ENCODE measurements around the gene TMEM91.
A peak's percentile ranks its signal among the peaks of the same experiment; 100 is the strongest.
"Not testable (repeated sequence)": the region's sequence is repeated elsewhere in the genome, so short reads cannot be mapped to it uniquely, and the experiment has no call there.

TMEM91 gene
- 6.0 to 21.6 (median 11.2) reads per million in 17 experiments for total RNA-seq

DNA sequence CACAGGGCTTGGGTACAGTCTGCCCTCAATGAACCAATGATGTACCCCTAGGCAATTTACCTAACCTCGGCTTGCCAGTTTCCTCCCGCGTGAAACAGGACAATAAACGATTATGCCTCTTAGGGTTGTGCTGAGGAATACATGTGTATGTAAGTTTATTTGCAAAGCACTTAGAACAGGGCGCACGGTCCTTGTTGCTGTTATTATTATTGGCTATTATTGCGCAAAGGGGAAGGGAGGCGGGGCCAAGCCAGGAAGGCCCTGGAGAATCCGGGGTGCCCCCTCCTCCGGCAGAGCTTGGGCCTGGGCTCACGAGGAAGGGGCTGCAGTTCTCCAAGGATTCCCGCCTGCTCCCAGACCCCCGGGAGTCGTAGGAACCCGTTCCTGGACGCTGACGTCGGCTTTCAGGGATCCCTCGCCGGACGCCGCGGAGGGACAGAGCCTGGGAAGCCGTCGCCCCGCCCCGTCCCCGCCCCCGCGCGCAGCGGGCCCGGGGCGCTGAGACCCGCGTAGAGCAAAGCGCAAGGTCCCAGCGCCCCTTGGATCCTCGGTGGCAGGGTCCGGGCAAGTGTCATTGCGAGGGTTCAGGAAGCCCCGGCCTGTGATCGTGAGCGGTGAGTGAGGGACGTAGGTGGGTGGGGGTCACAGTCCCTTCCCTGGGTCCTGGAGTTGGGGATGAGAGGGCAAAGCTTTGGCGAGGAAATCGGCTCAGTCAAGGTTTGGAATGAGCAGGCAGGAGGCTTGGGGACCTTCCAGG lies at the start of gene TMEM91:
TSS of gene TMEM91 (plus strand) at position 293 of the 757 bp plus-strand sequence. CDS start 1,777 bp downstream, outside the sequence.
- peak; percentile 50 to 74 (median 61) for DNase-seq

DNA sequence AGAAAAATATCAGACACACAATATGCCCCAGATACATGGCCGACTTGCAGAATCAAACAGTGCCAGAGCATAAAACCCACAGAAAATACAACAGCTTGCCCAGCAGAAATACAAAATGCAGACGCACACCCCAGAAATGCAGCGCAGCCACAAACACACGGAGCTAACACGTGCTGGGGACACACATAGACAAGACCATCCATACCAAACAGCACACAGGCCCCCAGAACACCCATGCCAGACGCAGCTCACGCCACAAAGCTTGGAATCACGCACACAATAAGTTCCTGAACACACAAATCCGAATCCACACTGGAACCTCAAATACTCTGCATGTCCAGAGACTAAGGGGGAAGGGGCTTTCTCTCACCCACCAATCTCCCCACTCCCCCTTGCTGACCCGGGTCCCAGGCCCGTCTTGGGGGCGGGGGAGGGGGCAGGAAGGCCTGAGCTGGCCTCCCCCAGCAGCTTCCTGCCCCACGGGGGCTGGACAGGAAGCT lies 49.2 kb upstream of the TMEM91 start:
- DNase-seq, result peak; percentile 66 to 69 (median 68)

DNA sequence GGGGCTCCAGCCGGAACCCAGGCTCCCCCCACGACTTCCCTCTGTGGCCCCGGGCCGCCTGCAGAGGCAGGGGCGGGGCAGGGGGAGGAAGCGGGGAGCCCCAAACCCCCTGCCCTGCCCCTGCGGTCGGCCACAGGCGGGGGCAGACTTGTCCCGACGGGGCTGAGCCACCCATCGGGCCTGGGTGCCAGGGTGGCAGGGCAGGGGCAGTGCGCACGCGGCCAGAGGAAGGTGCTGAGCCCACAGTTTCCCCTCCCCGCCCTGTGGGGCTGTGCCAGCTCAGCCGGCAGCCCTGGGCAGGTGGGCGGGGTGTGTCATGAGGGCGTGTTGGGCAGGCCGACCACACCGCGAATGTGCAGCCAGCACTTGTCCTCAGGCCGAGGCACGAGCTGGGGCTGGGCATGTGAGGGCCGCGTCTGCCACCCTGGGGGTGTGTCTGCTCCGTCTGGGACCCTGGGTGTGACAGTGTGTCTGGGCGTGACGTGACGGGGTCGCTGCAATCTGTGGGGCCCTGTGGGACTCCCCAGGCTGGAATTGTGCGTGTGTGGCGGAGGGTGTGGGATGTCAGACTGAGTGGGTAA lies 48.7 kb upstream of the TMEM91 start:
- DNase-seq, result peak; percentile 95 to 98 (median 97)

DNA sequence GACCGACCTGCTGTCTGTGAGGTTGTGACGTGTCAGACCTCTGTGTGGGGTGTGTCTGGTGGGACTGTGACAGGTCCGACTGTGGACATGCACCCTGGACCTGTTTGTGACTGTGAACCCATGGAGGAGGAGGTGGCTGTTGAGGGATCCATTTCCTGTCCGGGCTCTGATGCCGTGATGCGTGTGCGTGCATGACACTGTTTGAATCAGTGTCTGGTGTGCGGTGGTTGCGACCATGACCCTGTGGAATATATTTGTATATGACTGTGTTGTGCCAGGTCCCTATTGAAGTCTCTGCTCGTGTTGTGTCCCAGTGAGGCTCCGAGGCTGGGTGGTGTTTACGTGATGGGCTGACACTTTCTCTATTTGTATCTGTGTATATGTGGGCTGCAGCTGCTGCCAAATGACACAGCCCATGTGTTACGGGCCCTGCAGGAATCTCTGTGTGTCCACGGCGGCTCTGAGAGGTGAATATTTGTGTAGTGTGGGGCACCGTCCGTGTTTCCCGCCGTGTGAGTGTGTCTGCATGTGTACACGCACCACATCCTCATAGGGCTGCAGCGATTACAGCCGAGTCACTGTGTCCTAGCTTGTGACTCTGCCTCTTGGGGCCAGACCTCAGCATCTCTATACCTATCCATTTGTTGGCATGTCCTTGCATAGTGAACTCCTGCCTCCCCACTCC lies 48.0 kb upstream of the TMEM91 start:
- peak in 3 of 4 experiments; percentile 60 to 71 (median 67) for DNase-seq

DNA sequence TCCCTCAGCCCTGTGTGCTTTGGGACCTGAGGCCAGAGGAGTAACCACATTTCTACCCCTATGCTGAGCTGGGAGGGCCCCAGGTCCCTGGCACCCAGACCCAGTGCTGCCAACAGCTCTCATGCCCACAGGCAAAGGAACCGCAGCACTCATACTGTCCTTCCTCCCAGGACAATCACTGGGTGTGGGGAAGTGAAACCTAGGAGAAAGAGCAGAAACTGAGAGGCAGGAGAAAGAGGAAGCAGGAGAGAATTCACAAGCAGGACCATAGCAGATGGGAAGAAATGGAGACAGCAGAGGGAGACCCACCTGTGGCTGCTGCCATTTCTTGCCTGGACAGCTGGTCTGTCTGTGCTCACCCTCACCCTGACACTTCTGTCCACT lies 47.5 kb upstream of the TMEM91 start:
- DNase-seq, result peak; percentile 83 to 93 (median 90)

DNA sequence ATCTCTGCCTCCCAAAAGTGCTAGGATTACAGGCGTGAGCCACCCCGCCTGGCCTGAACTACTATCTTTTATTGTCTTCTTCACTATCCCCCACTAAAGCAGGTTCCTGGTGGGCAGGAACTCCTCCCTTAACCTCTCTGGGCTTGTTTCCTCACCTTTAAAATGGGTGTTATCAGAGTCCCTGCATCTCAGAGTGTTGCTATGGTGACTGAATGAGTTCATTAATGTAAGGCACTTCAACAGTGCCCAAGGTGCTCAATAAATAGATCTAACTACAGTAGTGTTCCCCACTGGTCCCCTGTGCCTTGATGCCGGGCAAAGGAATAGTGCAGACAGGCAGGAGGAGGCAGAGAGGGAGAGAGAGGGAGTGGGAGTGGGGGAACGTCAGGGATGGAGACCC lies 45.9 kb upstream of the TMEM91 start:
- DNase-seq, result no peak

DNA sequence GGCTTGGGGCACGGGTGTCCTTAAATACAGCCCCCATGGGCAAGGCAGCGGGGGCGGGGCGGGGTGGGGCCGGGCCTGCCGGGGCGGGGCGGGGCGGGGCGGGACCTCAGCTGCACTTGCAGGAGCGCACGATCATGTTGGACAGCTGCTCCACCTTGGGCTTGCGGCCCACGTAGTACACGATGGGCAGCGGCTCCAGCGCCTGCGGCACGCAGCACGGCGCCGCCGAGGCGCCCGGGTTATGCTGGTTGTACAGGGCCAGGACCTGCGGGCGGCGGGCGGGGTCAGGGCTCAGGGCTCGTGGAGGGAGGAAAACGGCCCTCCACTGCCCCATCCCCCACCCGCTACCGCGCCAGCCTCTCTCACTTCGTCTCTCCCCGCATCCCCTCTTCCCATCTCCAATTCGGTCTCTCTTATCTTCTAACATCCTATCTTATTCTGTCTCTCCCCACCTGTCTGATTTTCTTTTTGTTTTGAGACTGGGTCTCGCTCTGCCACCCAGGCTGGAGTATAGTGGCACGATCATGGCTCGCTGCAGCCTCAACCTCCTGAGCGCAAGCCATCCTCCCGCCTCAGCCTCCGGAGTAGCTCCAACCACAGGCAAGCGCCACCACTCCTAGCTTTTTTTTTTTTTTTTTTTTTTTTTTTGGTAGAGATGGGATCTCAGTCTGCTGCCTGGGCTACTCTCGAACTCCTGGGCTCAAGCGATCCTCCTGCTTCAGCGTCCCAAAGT lies 45.2 kb upstream of the TMEM91 start:
- no peak for DNase-seq

DNA sequence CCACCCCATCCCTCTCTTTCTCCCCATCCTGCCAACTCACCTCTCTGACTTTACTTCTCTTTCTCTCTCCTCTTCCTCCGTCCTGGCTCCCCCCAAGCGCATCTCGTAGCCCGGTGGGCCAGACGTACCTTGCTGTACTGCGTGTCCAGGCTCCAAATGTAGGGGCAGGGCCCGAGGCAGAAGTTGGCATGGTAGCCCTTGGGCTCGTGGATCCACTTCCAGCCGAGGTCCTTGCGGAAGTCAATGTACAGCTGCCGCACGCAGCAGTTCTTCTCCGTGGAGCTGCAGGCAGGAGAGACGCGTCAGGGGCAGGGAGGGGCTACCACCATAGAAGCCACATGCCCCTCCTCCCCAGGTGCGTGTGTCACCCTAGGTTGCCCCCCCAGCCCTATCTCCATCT lies 44.3 kb upstream of the TMEM91 start:
- DNase-seq, result no peak

DNA sequence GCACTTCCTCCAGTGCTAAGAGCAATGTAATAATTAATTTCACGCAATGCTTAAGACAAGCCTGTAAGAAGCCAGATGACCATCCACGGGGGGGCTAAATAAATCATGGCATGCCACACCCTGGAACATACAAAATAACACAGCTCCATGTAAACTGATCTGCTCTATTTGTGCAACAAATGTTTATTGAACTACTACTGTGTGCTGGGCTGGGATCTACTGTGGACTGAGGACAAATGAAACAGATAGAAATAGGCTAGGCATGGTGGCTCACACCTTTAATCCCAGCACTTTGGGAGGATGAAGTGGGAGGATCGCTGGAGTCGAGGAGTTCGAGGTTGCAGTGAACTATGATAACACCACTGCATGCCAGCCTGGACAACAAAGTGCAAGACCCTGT lies 43.9 kb upstream of the TMEM91 start:
- DNase-seq, result no peak

DNA sequence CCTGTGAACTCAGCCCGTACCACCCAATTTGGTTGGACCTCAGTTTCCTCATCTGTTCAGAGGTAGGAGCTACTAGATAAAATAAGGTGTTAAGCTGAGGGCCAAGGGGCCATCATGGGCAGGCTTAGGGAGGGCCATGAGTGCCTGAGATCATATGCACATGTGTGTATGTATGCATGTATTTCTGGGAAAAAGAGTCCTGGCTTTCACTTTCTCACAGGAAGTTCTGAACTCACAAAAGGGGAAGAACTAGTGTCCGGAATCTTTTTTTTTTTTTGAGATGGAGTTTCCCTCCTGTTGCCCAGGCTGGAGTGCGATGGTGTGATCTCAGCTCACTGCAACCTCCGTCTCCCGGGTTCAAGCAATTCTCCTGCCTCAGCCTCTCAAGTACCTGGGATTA lies 41.5 kb upstream of the TMEM91 start:
- peak; percentile 53 to 90 (median 76) for DNase-seq

DNA sequence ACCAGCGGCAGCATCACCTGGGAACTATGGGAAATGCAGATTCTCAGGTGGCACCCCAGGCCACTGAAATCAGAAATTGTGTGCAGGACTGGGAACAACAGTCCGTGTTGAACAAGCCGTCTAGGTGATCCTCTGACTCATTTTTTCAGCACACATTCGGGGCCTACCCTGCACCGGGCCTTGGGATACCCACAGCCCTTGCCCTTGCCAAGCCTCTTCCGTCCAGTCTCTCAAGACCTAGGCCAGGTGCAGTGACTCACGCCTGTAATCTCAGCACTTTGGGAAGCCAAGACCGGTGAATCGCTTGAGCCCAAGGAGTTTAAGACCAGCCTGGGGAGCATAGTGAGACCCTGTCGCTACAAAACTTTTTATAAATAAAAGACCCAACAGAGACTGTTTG lies 40.9 kb upstream of the TMEM91 start:
- no peak for DNase-seq

DNA sequence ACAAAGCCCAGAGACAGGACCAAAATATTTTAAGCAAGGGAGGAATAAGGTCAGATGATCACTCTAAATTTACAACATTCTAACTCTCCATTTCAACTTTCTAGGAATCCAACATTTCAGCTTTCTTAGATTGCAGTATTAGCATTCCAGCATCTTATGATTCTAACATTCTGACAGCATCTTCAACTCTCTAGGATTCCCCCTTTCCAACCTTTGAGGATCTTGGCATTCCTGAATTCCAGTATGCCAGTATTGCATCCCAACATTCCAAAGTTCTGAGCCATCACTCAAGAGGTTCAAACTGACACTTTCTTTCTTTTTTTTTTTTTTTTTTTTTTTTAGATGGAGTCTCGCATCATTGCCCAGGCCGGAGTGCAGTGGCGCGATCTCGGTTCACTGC lies 36.4 kb upstream of the TMEM91 start:
- no peak for DNase-seq

DNA sequence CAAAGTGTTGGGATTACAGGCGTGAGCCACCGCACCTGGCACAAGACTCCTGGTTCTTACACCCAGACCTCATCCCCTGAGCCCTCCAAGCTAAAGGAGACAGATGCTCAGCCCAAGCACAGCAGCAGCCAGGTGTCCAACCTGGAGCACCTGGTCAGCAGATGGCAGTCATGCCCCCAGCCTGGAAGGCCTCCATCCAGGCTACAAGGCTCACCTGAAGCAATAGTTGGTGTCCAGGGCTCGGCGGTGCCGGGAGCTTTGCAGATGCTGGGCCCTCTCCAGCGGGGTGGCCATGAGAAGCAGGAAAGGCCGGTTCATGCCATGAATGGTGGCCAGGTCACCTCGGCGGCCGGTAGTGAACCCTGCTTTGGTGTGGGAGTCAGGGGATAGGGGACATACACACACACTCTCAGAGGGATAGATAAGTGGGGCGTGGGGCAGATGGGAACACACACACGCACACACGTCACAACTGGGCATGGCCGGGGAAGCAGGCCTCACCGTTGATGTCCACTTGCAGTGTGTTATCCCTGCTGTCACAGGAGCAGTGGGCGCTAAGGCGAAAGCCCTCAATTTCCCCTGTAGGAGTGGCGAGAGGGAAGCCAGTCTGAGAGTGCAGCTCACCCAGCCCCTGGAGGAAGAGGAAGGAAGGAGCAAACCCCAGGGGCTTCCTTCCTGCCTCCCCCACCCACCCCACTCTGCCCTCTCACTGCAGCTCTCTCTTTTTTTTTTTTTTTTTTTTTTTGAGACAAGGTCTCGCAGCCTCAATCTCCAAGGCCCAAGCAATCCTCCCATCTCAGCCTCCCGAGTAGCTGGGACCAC lies 34.5 kb upstream of the TMEM91 start:
- DNase-seq, result peak in 3 of 4 experiments; percentile 56 to 57 (median 56)

DNA sequence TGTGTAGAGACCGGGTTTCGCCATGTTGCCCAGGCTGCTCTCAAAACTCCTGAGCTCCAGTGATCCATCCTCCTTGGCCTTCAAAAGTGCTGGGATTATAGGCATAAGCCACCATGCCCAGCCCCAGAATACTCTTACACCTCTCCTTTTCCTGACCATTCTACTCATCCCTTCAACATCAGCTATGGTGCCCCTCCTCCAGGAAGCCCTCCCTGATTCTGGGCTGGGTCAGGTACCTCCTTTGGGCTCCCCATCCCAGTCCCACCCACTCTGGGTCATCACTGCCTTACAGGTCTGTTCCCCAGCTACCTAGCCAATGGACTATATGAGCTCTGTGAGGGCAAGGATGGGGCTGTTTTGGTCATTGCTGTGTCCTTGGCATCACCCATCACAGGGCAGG lies 32.2 kb upstream of the TMEM91 start:
- no peak for DNase-seq

DNA sequence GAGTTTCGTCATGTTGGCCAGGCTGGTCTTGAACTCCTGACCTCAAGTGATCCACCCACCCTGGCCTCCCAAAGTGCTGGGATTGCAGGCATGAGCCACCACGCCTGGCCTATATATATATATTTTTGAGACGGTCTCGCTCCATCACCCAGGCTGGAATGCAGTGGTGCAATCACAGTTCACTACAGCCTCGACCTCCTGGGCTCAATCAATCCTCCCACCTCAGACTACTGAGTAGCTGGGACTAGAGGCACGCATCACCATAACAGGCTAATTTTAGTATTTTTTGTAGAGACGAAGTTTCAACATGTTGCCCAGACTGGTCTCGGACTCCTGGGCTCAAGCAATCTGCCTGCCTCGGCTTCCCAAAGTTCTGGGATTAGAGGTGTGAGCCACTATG lies 29.4 kb upstream of the TMEM91 start:
- not testable (repeated sequence) for DNase-seq

DNA sequence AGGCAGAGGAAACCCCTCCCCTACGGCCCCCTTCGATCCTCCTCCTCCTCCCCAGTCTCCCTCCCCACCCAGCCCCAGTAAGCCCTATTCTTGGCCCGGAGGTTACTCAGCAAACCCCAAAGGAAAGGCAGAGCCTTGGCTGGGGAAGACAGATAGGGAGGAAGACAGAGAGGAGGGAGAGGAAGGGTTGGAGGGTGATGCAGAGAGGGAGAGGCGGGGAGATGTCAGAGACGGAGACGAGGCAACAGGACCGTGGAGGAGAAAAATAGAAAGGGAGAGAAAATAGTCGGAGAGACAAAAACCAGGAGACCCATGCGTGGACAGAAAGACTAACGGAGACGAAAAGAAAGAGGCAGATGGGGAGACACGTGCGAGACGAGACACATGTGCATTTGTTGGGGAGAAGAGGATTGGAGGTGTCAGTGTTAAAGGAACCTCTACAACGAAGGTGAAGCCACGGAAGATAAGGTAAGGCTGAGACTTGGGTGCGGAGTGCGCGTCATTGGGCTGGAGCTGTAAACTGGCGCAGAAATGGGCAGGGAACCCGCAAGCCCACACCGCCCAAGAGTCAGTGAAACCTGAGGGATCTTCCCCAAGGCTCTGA lies 25.5 kb upstream of the TMEM91 start:
- DNase-seq, result peak in 2 of 4 experiments; percentile 10 to 12

DNA sequence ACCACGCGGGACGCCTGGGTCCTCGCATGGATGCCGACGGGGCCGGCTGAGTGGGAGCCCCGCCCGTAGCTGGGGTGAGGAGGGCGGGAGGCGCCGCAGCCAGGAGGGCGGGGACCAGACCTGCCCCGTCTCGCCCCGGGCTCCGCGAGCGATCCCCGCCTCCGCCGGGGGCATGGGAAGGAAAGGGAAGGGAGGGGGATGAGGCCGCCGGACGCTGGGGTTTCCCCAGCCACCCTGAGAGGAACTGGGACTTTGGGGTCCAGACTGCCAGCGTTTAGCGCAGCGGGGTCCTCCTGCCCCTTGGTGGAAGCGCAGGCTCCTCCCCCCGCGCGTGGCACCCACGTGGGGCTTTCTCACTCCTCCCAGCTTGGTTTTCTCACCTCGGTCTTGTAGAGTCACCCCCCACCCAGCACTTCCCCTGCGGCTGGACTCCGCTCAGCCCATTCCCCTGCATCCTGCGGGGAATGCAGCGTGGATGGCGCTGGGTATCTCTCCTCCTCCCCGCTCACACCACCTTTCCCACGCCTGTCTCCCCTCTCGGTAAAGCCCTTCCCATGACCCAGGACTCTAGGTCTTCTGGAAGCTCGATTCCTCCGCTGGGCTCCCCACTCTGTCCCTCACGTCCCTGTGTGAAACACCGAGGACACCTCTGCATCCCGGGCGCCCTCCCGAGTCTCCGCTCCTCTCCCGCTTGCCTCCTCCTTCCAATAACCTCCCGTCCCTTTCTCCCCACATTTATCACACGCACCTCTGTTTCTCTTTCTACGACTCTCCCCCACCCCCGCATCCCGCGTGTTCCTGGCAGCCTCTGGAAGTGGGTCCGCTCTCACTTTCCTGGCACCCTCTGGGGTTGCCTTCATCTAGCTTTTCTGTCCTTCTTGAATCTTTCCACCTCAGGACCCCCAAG lies 24.7 kb upstream of the TMEM91 start:
- DNase-seq, result peak; percentile 80 to 90 (median 85)

DNA sequence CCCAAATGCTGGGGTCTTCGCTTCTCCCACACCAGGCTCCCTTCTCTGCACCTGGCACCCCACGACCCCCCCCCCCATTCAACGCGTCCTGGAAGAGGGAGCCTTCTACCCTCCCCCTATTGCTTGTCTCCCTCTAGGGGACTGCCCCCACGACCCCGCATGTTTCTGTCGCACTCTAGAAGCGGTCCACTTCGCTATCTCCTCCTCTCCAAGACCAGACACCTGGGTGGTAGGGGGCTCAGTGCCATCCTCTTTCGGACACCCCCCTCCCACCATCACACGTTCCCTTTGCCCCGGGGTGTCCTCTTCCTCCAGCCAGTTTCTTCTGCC lies 24.1 kb upstream of the TMEM91 start:
- no peak for DNase-seq

DNA sequence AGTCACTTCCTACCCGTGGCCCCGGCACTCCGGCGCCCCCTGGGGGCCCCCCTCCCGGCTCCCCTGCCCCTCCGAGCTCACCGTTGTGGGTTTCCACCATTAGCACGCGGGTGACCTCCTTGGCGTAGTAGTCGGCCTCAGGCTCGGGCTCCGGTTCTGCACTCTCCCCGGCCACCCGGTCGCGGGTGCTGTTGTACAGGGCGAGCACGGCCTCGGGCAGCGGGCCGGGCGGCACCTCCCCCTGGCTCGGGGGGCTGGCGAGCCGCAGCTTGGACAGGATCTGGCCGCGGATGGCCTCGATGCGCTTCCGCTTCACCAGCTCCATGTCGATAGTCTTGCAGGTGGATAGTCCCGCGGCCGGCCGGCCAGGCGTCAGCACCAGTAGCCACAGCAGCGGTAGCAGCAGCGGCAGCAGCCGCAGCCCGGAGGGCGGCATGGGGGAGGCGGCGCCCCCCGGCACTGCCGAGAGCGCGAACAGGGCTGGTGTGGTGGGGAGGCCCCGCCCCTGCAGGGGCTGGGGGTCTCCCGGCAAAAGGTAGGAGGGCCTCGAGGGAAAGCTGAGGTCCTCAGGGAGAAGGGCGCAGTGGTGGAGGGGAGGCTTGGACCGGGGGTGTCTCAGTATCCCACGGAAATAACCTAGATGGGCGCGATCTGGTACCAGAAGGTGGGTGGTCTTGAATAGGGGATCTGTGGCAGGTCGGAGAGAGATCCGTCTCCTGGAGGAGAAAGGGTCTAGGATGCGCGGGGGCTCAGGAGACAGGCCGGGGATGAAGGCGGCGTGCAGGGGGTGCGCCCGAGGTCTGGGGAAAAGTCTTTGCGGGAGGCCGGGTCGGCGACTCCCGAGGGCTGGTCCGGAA lies 23.5 kb upstream of the TMEM91 start:
- peak; percentile 75 to 91 (median 78) for DNase-seq
